Smooth muscle cell of the brain vasculature (primary cell): Measurements from ENCODE around the gene PHF21B.
"Not testable (repeated sequence)": the region's sequence is repeated elsewhere in the genome, so short reads cannot be mapped to it uniquely, and the experiment has no call there.

ENCODE experiments used
- DNase-seq: peaks from one replicate; pipeline ENCODE4 v3.0.0-alpha.2; 2012; ENCODE audit warnings: low read depth, low spot score

The PHF21B gene

DNA sequence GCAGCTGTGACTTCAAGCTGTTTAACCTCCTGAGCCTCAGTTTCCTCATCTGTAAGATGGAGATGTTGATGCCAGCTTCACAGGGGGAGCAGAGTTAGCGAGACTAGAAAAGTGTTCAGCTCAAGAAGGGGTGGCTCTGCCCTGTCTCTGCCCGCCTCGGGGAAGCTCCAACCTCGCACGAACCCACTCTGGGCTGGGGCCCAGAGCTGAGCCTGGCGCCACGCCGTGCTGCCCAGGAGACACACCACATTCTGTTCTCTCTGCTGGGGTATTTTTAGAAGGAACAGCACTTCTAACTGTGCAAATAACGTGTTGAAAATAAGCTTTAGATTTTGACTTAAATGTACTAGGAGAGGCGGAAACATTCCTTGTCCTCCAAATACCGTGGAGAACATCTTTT, 74.1 kb downstream of the PHF21B start:
- DNase-seq, result no peak

DNA sequence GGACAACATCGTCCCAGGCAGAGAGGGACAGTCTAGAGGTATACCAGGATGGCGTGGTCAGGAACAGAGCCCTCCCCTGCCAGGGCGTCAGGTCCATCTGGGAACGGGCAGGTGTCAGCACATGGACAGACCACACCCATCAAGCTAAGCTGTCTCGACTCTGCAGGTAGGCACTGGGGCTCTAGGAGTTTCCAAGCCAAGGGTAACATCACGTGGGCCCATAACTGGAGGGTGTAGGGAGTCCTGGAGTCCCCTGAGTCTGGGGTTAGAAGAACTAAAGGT, 75.4 kb downstream of the PHF21B start:
- DNase-seq, result no peak

DNA sequence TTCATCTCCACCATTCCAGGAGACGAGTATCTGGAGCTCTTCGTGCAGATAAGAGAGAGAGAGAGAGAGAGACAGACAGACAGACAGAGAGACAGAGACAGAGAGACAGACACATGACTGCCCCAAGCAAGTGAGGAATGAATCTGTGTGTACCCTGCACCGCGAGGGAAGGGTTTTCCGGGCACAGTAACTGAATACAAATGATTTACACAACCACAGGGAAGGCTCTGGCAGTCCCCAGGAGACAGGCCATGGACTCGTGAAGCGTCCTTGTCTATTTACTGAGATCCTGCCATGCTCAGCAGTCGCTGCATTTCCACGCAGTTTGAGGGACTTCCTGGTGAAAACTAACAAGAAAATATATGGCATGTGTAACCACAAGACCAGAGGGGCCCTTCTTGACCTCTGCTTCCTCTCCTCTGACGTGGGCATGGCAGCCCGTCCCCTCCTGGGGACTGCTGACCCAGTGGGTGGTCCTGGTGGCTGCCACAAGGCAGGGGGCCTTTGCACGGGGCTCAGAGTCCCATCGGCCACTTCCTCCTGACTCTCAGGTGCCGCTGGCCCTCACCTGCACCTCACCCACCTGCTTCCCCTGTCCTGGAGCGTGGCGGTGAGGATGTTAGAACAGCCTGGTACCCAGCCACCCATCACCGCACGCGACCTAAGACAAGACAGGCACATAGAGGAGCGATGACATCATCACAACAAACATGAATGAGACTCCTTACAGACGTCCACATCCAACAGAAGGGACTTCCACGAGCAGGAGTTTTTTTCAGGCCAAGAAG, 75.9 kb downstream of the PHF21B start:
- no peak for DNase-seq

DNA sequence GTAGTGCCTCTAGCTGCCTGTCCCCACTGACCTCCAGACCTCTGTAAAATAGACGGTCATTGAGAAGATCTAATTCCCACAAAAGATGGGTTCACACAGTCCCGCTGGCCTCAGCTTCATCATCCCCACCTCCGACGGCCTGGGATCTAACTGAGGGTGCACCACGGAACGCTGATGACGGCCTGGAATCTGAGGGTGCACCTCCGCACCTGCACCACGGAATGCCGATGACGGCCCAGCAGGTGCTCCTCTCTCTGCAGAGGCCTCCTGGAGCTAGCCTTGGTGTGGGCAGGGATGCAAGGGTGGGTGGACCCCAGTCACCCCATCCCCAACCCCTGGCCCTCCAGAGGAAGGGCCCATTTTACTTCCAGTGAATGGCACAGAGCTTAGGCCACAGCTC, 77.3 kb downstream of the PHF21B start:
- DNase-seq, result no peak

DNA sequence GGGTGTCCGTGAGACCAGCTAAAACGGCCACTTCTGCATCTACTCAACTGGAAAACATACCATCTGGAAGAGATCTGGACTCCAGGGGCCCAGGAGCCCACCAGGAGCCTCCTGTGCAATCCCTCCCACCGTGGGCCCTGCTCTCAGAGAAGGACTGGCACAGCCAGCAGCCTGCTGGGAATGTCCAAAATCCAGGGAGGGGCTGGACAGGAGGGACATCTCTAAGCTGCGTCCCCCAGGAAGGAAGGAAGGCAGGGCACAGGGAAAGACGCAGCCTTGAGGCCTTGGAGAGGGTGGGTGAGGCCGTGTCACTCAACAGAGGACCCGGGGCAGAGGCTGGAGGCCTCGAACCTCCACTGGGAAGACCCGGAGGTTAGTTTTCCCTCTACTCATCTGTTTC, 78.0 kb downstream of the PHF21B start:
- DNase-seq, result no peak

DNA sequence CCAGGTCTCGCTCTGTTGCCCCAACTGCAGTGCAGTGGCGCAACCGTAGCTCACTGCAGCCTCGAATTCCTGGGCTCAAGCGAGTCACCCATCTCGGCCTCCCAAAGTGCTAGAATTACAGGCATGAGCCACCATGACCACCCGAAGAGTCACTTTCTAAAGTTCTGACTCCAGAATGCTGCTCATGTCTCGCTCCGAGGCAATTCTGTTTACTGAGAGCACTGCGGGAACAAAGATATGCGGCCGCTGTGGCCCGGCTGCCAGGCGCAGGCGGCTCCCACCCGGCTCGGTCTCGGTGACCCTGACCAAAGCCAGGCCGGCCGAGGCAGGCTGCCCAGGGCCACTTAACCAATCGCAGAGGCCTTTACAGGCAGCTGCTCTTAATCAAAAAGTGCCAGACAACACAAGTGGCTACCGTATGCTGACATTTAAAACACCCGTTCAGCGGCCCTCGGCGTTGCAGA, 78.7 kb downstream of the PHF21B start:
- no peak for DNase-seq

DNA sequence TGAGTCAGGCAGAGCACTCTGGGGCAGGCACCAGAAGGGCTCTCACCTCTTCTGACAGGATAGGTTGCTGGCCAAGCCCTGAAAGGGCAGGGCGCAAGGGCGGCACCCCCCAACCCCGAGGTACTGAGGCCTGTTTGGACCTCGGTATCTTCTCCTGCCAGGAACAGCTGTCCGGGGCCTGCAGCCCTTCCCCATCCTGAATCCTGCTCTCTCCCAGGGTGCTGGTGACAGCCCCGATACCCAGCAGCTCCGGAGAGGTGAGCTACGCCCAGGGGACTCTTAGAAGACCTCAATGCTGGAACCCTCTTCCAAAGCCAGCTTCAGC, 79.1 kb downstream of the PHF21B start:
- no peak for DNase-seq

DNA sequence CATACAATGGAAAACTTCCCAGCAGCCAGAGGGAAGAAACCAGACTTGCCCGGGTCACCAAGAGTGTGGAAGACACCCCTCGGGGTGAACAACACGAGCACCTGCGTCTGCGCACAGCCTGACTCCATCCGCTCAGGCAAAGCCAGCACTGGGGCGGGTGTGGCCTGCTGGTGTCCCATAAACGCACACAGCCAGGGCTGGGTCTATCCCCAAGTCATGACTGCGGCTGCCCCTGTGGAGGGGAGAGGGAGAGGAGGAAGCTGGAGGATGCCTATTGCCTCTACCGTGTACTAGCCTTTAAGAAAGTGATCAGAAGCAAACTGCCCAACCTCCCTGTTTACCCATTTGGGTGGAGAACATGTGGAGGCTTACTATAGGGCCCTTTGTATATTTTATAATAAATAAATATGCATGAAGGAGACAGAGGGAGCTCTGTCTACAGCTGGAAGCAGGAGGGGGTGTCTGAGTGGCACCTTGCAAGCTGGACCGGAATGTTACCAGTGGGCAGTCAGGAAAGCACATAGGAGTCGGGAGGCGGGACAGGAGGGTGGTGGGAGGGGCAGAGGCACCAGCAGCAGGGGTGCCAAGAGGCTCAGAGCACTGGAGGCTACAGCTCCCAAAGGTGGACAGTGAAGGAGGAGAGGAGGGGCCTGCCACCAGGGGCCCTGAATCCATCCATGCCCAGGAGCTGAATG, 79.6 kb downstream of the PHF21B start:
- DNase-seq, result no peak

DNA sequence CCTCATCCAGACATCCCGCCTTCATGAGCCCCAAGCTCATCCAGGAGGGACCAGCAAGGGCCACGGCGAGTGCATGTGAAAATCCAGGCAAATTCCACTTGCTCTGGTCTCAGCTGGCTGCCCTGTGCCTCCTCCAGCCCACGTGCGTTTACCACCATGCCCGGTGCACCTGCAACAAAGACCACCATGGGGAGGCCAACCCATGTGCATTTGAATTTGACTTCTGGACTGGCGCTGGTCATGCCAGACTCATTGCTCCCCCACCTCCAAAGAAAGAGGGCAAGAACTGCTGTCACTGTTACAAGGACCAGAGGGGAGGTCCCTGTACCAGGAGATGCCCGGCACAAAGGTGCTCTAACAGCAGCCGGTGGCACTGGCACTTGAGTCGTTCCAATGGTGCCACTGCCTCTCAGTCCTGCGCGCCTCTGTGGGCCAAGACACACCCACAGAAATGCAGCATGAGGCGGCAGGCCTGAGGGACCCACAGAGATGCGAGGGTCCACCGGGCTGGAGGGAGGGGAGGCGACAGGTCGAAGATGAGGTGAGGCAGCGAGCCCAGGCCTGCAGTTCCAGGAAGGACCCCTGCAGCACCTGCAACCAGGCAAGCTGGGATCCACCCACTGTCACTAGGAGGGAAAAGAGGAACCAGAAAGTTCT, 80.3 kb downstream of the PHF21B start:
- no peak for DNase-seq

DNA sequence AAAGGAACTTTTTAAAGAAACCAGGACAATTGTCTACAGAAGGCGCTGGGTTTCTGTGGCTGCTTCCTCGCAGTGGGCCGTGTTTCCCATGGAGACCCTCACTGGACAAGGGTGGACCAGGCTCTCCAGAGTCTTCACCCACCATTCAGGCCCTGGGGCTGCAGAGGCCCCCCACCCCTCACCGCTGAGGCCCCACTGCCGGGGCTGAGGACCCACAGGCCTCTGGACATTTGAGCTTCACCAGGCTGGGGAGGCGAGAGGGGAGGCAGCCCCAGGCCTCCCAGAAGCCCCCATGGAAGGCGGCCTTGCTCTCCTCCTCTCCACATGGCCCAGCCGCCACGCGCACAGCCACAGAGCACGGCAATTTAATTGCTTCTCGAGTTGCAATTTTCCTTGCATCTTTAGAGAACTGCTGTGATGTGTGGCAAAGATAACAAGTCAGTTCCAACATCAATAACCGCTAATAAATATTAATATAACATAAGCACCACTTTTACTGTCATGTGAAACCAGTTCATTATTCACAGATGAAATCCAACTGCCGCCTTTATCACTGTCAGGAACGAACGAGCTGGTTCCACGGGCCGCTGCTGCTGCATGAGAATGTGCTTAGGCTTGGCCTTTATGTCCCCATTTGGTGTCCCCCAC, 81.0 kb downstream of the PHF21B start:
- no peak for DNase-seq

DNA sequence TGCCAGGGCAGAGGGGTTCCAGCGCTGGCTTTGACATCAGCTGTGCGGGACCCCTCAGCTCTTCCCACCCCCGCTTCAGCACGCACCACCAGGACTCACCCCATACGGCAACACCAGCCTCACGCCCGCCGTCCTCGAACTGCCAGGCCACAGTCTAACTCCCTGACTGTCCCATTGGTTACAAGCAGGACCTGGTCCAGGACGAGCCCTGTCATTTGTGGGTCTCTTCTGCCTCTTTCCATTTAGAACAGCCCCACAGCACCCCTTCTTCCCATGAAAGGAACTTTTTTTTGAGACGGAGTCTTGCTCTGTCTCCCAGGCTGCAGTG, 81.7 kb downstream of the PHF21B start:
- no peak for DNase-seq

DNA sequence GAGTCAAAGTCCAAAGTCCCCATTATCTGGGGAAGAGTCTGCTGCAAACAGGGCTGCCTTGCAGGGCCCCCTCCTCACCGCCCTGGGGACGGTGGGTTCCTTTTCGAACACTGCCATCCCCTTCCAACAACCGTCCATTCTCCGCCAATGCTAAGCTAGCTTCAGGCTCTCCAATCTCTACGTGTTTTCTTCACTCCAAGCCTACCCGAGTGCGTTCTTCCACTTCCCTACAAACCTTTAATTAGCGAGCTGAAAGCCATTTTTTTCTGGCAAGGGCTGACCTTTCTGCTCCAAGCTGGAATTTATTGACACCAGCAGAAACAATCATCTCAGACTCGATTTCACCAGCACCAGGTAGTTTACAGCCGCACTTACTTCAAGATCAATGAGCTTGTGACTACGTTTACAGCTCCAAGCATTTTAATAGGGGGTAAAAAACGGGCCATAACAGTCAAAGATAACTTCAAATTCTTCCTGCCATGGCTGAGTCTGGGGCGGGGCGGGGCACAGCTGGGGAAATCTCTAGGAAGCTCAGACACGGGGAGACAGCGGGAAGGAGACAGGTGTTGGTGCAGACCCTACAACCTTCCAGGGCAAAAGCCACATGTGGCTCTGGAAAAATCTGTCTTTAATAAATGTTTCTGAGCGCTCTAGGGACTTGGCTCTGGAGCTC, 82.2 kb downstream of the PHF21B start:
- DNase-seq, result no peak

DNA sequence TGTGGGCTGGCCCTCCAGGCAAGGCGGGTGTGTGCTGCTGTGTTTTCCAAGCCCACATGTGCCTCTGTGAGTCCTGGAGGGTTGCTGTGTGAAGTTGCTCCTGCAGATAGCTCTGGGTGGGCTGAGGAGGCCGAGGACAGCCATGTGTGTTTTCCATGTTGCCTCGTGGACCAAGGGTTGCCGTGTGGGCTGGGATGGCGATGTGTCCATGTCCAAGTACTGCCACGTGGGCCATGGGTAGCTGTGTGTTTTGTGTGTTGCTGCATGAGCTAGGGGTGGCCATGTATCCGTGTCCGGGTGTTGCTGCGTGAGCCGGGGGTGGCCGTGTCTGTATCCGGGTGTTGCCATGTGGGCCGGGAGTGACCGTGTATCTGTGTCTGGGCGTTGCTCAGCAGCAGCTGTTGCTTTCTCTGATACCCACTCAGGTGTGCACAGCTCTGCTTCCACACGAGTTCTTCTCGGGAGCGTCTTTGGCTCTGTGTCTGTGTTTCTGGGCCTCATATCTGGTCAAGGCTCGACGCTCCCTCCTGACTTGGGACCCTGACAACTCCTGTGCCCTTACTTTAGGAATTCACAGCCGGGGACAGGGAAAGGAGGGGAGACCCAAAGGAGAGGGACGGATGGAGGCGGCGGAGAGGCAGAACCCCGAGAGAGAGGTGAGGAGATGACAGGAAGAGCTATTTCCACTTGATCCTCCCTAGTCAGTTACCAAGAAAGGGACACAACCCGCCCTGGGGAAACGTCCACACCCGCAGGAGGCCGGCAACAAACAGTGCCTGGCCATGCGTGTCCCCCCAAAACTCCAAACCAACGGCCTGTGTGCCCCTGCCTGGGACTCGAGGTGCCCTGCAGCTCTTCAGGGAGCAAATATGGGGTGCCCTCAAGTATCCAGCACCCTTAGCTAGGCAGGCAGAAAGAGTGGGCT, 83.1 kb downstream of the PHF21B start:
- DNase-seq, result no peak

DNA sequence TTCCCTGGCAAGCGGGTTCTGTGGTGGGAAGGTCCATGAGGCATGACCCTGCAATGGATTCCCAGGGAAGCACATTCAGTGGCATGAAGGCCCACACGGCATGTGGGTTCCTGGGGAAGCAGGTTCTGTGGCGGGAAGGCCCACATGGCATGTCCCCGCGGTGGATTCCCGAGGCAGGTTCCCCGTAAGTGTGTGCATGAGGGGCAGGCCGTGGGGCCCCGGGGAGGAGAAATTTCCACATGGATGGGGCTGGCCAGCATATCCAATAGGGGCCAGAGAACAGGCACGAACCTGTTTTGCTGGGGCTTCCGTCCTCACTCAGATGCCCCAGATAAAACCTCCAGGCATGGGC, 83.7 kb downstream of the PHF21B start:
- DNase-seq, result no peak

DNA sequence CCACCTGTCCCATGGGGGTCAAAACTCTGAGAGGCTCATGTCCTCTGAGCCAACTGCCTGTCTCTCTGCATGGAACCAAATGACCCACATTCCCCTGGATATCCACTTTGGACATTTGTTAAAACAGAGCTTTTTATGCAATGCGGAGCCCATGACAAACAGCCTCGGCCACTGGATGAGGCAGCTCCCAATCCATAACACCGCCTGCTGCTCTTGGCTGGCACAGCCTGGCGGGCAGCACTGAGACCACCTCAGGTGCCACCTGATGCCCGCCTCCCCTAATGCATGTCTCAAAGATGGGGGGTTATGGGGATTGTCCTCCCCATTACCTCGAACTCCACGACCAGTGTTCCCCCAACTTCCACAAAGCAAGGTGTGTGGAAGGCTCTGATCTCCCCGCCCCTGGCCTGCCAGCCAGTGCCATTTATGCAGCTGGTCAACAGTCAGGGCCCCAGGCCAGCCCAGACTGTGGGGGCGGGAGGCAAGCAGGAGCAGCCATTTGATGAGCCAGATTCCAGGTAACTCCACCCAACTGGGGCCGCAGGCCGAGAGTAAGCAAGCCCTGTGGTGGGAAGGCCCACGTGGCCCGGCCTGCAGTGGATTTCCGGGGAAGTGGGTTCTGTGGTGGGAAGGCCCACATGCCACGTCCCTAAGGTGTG, 84.2 kb downstream of the PHF21B start:
- no peak for DNase-seq

DNA sequence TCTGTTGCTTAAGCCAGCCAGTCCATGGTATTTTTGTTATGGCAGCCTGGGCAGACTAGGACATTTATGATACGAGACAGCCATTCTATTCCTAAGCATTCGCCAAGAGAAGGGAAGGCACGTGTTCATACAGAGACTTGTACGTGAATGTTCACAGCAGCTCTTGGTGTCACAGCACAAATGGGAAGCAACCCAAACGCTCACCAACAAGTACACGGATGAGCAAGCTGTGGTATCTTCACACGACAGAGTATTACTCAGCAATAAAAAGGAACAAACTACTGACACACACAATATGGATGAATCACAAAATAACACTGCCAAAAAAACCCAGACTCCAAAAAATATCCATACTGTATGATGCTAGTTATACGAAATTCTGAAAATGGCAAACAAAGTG, 85.1 kb downstream of the PHF21B start:
- DNase-seq, result no peak

DNA sequence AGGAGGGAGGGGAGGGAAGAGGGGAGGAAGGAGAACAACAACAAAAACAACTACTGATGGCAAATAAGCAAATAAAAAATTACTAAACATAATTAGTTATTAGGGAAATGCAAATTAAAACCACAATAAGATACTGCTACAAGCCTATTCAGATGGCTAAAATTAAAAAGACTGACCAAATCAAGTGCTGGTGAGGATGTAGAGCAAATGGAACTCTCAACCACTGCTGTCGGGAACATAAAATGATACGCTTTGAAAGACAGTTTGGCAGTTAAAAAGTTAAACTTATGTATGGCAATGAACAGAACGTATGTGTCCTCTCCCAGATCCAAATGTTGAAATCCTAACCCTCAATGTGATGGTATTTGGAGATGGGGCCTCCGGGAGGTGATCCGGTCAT, 85.7 kb downstream of the PHF21B start:
- no peak for DNase-seq

DNA sequence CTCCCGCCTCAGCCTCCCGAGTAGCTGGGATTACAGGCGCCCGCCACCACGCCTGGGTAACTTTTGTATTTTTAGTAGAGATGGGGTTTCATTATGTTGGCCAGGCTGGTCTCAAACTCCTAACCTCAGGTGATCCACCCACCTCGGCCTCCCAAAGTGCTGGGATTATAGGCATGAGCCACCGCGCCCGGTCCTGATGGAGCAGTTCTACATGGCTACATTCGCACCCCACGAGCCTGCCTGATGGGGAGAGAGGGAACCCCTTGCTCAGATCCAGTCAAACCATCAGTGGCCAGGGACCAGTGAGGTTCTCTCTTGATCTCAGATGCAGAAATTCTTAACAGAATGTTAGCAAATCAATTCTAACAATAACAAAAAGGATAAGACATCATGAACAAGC, 88.0 kb downstream of the PHF21B start:
- not testable (repeated sequence) for DNase-seq

DNA sequence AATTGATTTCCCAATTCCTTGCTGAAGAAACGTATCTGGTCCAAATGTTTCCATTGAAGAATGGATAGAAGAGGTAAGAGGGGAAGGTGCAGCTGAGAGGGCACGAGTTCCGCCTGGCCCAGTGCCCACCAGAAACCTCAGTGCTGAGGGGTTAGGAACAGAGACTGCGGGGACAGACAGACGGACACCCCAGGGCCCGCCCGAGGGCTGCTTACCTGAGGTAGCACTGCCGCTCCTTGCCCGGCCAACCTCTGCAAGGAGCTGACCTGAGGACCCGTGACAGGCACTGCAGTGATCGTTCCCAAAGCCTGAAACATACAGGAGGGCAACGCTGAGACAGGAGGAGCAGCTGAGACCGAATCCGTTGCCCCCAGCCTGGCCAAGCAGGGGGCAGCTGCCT, 89.6 kb downstream of the PHF21B start:
- no peak for DNase-seq

DNA sequence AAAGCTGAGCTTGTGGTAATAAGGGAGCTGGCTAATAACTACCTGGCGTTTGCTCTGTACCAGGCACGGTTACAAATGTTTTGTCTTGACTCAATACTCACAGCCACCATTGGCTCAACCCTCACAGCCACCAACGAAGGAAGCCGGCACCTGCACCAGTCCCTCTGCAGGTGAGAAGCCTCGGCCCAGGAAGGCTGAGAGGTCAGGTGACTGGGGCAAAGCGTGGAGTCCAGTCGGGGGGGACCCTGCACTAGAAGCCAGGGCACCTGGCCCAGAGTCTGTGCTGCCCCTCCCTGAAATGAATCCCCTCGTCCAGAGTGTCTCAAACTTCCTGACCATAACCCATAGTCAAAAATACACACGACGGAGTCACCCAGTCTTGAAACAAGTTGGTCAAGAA, 90.1 kb downstream of the PHF21B start:
- no peak for DNase-seq

DNA sequence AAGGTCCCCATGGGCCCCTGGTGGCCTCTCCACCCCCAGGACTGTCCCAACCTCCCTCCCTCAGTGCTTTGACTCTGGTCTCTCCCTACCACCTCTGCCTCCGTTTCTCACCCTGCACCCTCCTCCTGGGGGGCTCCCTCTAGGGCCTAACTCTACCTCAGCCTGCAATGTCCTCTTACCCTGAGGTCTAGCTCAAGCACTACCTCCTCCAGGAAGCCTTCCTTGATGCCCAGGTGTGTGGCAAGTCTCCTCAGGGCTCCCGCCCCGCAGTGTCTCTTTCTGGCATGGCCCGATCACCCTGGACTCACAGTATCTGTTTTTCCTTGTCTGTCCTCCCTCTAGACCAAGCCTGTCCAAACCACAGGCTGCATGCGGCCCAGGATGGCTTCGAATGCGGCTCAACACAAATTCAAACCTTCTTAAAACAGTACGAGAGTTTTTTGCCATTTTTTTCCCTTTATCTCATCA, 90.8 kb downstream of the PHF21B start:
- DNase-seq, result no peak
